HepG2 (cell line): ENCODE data around the gene MTUS2. TPM values are rescaled to one million over a fixed set of nuclear protein-coding genes. Genes with fewer than 3 reads are reported as not detected.
A peak's percentile ranks its signal among the peaks of the same experiment; 100 is the strongest.

Experiments
- ATAC-seq: fragments of 200-7000 bp; cut with Tn5 transposase; 3 replicates; pipeline ENCODE4 v1.9.1; 2020; ENCODE audit warnings: mild to moderate bottlenecking, moderate library complexity
- BruUV-seq: library from RNA; stranded (reverse); fragments of 400-500 nt; replicated peaks from 2 replicates; lab custom pipeline; 2021; lab: Mats Ljungman, UMichigan
- CTCF ChIA-PET: fragments of 300-600 bp; formaldehyde crosslinking; extraction: SDS; loops from one replicate; lab custom pipeline; 2021; ENCODE audit warnings: low total read pairs, inconsistent platforms, low intra/inter-chr PET ratio; lab: Yijun Ruan, JAX
- POLR2A ChIA-PET: fragments of 350-600 bp; sonication (Branson Sonifier 250); formaldehyde crosslinking; loops from one replicate; lab custom pipeline; 2020; ENCODE audit warnings: antibody characterized with exemption, inconsistent platforms; lab: Yijun Ruan, JAX
- DNase-seq: peaks from one replicate; pipeline ENCODE4 v3.0.0-alpha.2; 2015; ENCODE audit warnings: low spot score
- FAIRE-seq: peaks from 3 replicates; lab custom pipeline; 2011; peaks lifted over from hg19 to GRCh38; lab: Jason Lieb, UNC
- H2AFZ ChIP-seq: one replicate; pipeline ENCODE4 v1.6.1; 2011; ENCODE audit warnings: low read length, inconsistent platforms
- H3K27ac ChIP-seq: fragments of 300-600 bp; 3 replicates; pipeline ENCODE4 v1.8.0; 2011; ENCODE audit warnings: mixed run types, mild to moderate bottlenecking, mixed read lengths, low read length, inconsistent platforms; ENCODE audit not compliant: insufficient read depth; ENCODE audit errors: extremely low read length
- H3K27me3 ChIP-seq, 2 experiments: fragments of 200-600 bp in 1 of 2; 2 replicates in 1 of 2; 3 replicates in 1 of 2; pipeline versions ENCODE4 v1.6.0 to v1.8.0; 2011; ENCODE audit warnings: low read length in 2 of 2, mild to moderate bottlenecking in 2 of 2, moderate library complexity in 2 of 2, inconsistent platforms in 1 of 2; ENCODE audit not compliant: insufficient read depth in 2 of 2, control insufficient read depth in 1 of 2
- H3K36me3 ChIP-seq, 2 experiments: fragments of 200-600 bp in 1 of 2; replicated peaks in 1 of 2; 2 replicates in 1 of 2; 3 replicates in 1 of 2; pipeline versions ENCODE4 v1.5.1 to v1.8.0; 2011; ENCODE audit warnings: low read length in 2 of 2, inconsistent platforms in 1 of 2; ENCODE audit not compliant: insufficient read depth in 2 of 2, control insufficient read depth in 1 of 2
- H3K4me1 ChIP-seq: 2 replicates; pipeline ENCODE4 v1.5.1; 2012; ENCODE audit warnings: low read length, inconsistent platforms; ENCODE audit not compliant: insufficient read depth
- H3K4me2 ChIP-seq: 2 replicates; pipeline ENCODE4 v1.6.0; 2011; ENCODE audit warnings: low read depth, low read length, inconsistent platforms
- H3K4me3 ChIP-seq, 3 experiments: fragments of 200-600 bp in 1 of 3; sonication (generic), shearing (Covaris generic) in 1 of 3; replicated peaks in 1 of 3; 2 replicates each; pipeline ENCODE4 v1.5.1; 2011 to 2016; ENCODE audit warnings: low read length in 3 of 3, inconsistent platforms in 2 of 3, low read depth in 2 of 3, mild to moderate bottlenecking in 2 of 3, control low read depth in 1 of 3, mixed read lengths in 1 of 3; ENCODE audit not compliant: insufficient read depth in 1 of 3
- H3K79me2 ChIP-seq: one replicate; pipeline ENCODE4 v1.6.1; 2011; ENCODE audit warnings: low read length, inconsistent platforms; ENCODE audit not compliant: insufficient read depth
- H3K9ac ChIP-seq: 2 replicates; pipeline ENCODE4 v1.6.0; 2011; ENCODE audit warnings: mild to moderate bottlenecking, low read depth, low read length, inconsistent platforms; ENCODE audit not compliant: insufficient read depth
- H3K9me3 ChIP-seq: 2 replicates; pipeline ENCODE4 v1.5.1; 2012; ENCODE audit warnings: mild to moderate bottlenecking, low read length
- H4K20me1 ChIP-seq: 2 replicates; pipeline ENCODE4 v1.6.0; 2011; ENCODE audit warnings: inconsistent platforms, mild to moderate bottlenecking, low read length, moderate library complexity; ENCODE audit not compliant: insufficient read depth
- MNT ChIP-seq: fragments of 450-650 bp; IDR thresholded peaks from 2 replicates; pipeline ENCODE4 v1.6.1; 2016
- SMAD9 ChIP-seq: sonication (generic); formaldehyde crosslinking; IDR thresholded peaks from 2 replicates; pipeline ENCODE4 v1.5.1; 2020; ENCODE audit warnings: mild to moderate bottlenecking, missing genetic modification reagents
- USF2 ChIP-seq, 2 experiments: sonication (generic) in 1 of 2; formaldehyde crosslinking in 1 of 2; IDR thresholded peaks; 2 replicates each; pipeline versions ENCODE4 v1.5.1 to v1.6.1; 2011 to 2020; ENCODE audit warnings: borderline replicate concordance in 1 of 2, low read depth in 1 of 2, low read length in 1 of 2, mild to moderate bottlenecking in 1 of 2, missing genetic modification reagents in 1 of 2, moderate library complexity in 1 of 2
- WGBS: methylation state at CpG from one replicate; pipeline ENCODE4 v1.1.6; 2017; ENCODE audit warnings: low lambda C conversion rate; 5-methylcytosine and 5-hydroxymethylcytosine counted together
- in situ Hi-C: cut with HindIII; loops from 2 replicates; pipeline ENCODE4 v1.10.0; 2017; ENCODE audit warnings: low pct_unique_long_range_greater_than_20kb; ENCODE audit not compliant: extremely low pct_ligation_motif_present
- intact Hi-C: fragments of 100-400 bp; cut with micrococcal nuclease; formaldehyde crosslinking; loops from one replicate; pipeline ENCODE4 v1.10.0; 2022; ENCODE audit not compliant: unreplicated experiment
- polyA plus RNA-seq, 8 experiments: library from polyadenylated mRNA; depleted of rRNA in 3 of 8; stranded (reverse) in 7 of 8; unstranded in 1 of 8; fragments of >200 nt; fragmentation: Illumina TruSeq in 4 of 8; extraction: Trizol in 4 of 8; gene quantifications; 2 replicates each; pipeline versions ENCODE4 v1.2.1 to v1.2.3, GENCODE V29; 2011 to 2016; ENCODE audit warnings: low read depth in 4 of 8, missing spikeins in 1 of 8, mixed read lengths in 1 of 8; ENCODE audit not compliant: insufficient read depth in 1 of 8
- total RNA-seq, 5 experiments: library from RNA; depleted of rRNA; stranded (reverse); fragments of >200 nt; fragmentation: Illumina TruSeq; extraction: Trizol; gene quantifications; 2 replicates each; pipeline ENCODE4 v1.2.3, GENCODE V29; 2016; ENCODE audit warnings: low read depth in 1 of 5

Gene MTUS2
- total and polyA plus RNA-seq, 2 of the 13 experiments (the other 11 are each of a cell fraction or from before 2014, with no cell fraction given) = not detected

GRCh38 chr13:29165840-29166239, 345.7 kb downstream of the MTUS2 start:
- POLR2A ChIA-PET = no interaction called here
- Histone ChIP-seq H4K20me1 (no peaks in the 10 kb centered on the region), H3K4me1 (no peaks in the 10 kb centered on the region), H2AFZ (no peak overlapping the region), H3K27ac (no peak overlapping the region), H3K36me3 (no peaks in the 10 kb centered on the region)
- BruUV-seq = no TSS peak
- no peak for ATAC-seq
- FAIRE-seq = no peak
- 2% methylated on average over 2 of the region's 2 CpGs for WGBS
- no peak for TF ChIP-seq SMAD9
- TF ChIP-seq, all 625 proteins: peak for 0
- Histone ChIP-seq H3K4me2 (no peak overlapping the region), H3K9ac (no peak overlapping the region), H3K9me3 (peaks cover 77% of the 10 kb centered on the region), H3K4me3 (no peak overlapping the region), H3K27me3 (no peaks in the 10 kb centered on the region), H3K79me2 (no peaks in the 10 kb centered on the region)
- DNase-seq = no peak
- CTCF ChIA-PET = no interaction called here
- in situ Hi-C loops (no loop called here), intact Hi-C loops (no loop called here)

- intact Hi-C loops = no loop called here
- no peak overlapping the region for H3K4me3 ChIP-seq
- no peaks in the 10 kb centered on the region for H3K79me2 ChIP-seq
- H3K27me3 ChIP-seq = no peaks in the 10 kb centered on the region
- ATAC-seq = no peak
- H4K20me1 ChIP-seq = no peaks in the 10 kb centered on the region
- no peak overlapping the region for H3K4me2 ChIP-seq
- FAIRE-seq = no peak
- BruUV-seq = no TSS peak
- DNase-seq = no peak
- 0 out of 2 replicates have a peak, but pooled peaks have one; percentile 17 for TF ChIP-seq MNT
- TF ChIP-seq USF2 (IDR thresholded peaks at IDR 0.05; ENCODE audit: low read depth, low read length) = no peak
- TF ChIP-seq USF2 (CRISPR knock-in tag; IDR thresholded peaks at IDR 0.05; ENCODE audit: borderline replicate concordance) = no peak
- H3K27ac ChIP-seq = no peak overlapping the region
- no peaks in the 10 kb centered on the region for H3K36me3 ChIP-seq
- H3K9ac ChIP-seq = no peak overlapping the region
- H3K4me1 ChIP-seq = no peaks in the 10 kb centered on the region
- 4% methylated on average over 3 of the region's 4 CpGs for WGBS
- ChIA-PET POLR2A (no interaction called here), CTCF (no interaction called here)
- in situ Hi-C loops = no loop called here
- H3K9me3 ChIP-seq = peaks cover 84% of the 10 kb centered on the region
- H2AFZ ChIP-seq = no peak overlapping the region
These were observed 350.4 kb downstream of the MTUS2 start for GRCh38 chr13:29170436-29171082.
